HepG2 (cell line): Measurements from ENCODE around the gene NPB. TPM values are rescaled to one million over a fixed set of nuclear protein-coding genes. Genes with fewer than 3 reads are reported as not detected.

Source experiments
- AKNA ChIP-seq: sonication (generic); formaldehyde crosslinking; IDR thresholded peaks from 2 replicates; pipeline ENCODE4 v1.4.0; 2020; ENCODE audit warnings: missing genetic modification reagents, borderline replicate concordance
- DMAP1 ChIP-seq: IDR thresholded peaks from 2 replicates; pipeline ENCODE4 v1.6.1; 2016
- GPBP1L1 ChIP-seq: sonication (generic); formaldehyde crosslinking; IDR thresholded peaks from 2 replicates; pipeline ENCODE4 v1.5.0; 2020; ENCODE audit warnings: mild to moderate bottlenecking, missing genetic modification reagents
- KLF6 ChIP-seq: IDR thresholded peaks from 2 replicates; pipeline ENCODE4 v1.8.0; 2016; ENCODE audit warnings: missing biosample characterization, missing genetic modification reagents
- MYC ChIP-seq: sonication (generic); formaldehyde crosslinking; IDR thresholded peaks from 2 replicates; pipeline ENCODE4 v1.9.0; 2021; ENCODE audit warnings: missing genetic modification reagents, borderline replicate concordance
- NKX3-1 ChIP-seq: sonication (generic); formaldehyde crosslinking; IDR thresholded peaks from 2 replicates; pipeline ENCODE4 v1.5.0; 2020; ENCODE audit warnings: missing genetic modification reagents
- RELA ChIP-seq: sonication (generic); formaldehyde crosslinking; IDR thresholded peaks from 2 replicates; pipeline ENCODE4 v1.4.0; 2020; ENCODE audit warnings: missing genetic modification reagents
- SATB2 ChIP-seq: sonication (generic); formaldehyde crosslinking; IDR thresholded peaks from 2 replicates; pipeline ENCODE4 v1.5.0; 2020; ENCODE audit warnings: missing genetic modification reagents
- SMC3 ChIP-seq: IDR thresholded peaks from 2 replicates; pipeline ENCODE4 v1.6.1; 2011; ENCODE audit warnings: low read length, improper control_type of control experiment
- THAP8 ChIP-seq: sonication (generic); formaldehyde crosslinking; IDR thresholded peaks from 2 replicates; pipeline ENCODE4 v1.5.1; 2020; ENCODE audit warnings: missing genetic modification reagents, mild to moderate bottlenecking, borderline replicate concordance
- YEATS2 ChIP-seq: sonication (generic); formaldehyde crosslinking; IDR thresholded peaks from 2 replicates; pipeline ENCODE4 v1.4.0; 2020; ENCODE audit warnings: missing genetic modification reagents, borderline replicate concordance
- YEATS4 ChIP-seq: sonication (generic); formaldehyde crosslinking; IDR thresholded peaks from 2 replicates; pipeline ENCODE4 v1.4.0; 2020; ENCODE audit warnings: missing genetic modification reagents, borderline replicate concordance
- ZNF317 ChIP-seq: sonication (generic); formaldehyde crosslinking; IDR thresholded peaks from 2 replicates; pipeline ENCODE4 v1.5.0; 2020; ENCODE audit warnings: mild to moderate bottlenecking, missing genetic modification reagents
- ZNF431 ChIP-seq: sonication (generic); formaldehyde crosslinking; IDR thresholded peaks from 2 replicates; pipeline ENCODE4 v1.9.0; 2022; ENCODE audit warnings: missing genetic modification reagents, low read depth, mild to moderate bottlenecking, borderline replicate concordance
- polyA plus RNA-seq, 8 experiments: library from polyadenylated mRNA; depleted of rRNA in 3 of 8; stranded (reverse) in 7 of 8; unstranded in 1 of 8; fragments of >200 nt; fragmentation: Illumina TruSeq in 4 of 8; extraction: Trizol in 4 of 8; gene quantifications; 2 replicates each; pipeline versions ENCODE4 v1.2.1 to v1.2.3, GENCODE V29; 2011 to 2016; ENCODE audit warnings: low read depth in 4 of 8, missing spikeins in 1 of 8, mixed read lengths in 1 of 8; ENCODE audit not compliant: insufficient read depth in 1 of 8
- total RNA-seq, 5 experiments: library from RNA; depleted of rRNA; stranded (reverse); fragments of >200 nt; fragmentation: Illumina TruSeq; extraction: Trizol; gene quantifications; 2 replicates each; pipeline ENCODE4 v1.2.3, GENCODE V29; 2016; ENCODE audit warnings: low read depth in 1 of 5
- TF ChIP-seq, protein P1 (sequence below): sonication (generic); formaldehyde crosslinking; IDR thresholded peaks from 2 replicates; pipeline ENCODE4 v1.5.1; 2020; ENCODE audit warnings: mild to moderate bottlenecking, missing genetic modification reagents, moderate library complexity
- TF ChIP-seq, protein P2 (sequence below): sonication (generic); formaldehyde crosslinking; IDR thresholded peaks from 2 replicates; pipeline ENCODE4 v1.5.0; 2020; ENCODE audit warnings: missing genetic modification reagents
- TF ChIP-seq, protein P3 (sequence below): sonication (generic); formaldehyde crosslinking; IDR thresholded peaks from 2 replicates; pipeline ENCODE4 v1.4.0; 2020; ENCODE audit warnings: missing genetic modification reagents

Gene NPB
- total and polyA plus RNA-seq, 2 of the 13 experiments (the other 11 are each of a cell fraction or from before 2014, with no cell fraction given), result 0.11 to 0.93 TPM

DNA sequence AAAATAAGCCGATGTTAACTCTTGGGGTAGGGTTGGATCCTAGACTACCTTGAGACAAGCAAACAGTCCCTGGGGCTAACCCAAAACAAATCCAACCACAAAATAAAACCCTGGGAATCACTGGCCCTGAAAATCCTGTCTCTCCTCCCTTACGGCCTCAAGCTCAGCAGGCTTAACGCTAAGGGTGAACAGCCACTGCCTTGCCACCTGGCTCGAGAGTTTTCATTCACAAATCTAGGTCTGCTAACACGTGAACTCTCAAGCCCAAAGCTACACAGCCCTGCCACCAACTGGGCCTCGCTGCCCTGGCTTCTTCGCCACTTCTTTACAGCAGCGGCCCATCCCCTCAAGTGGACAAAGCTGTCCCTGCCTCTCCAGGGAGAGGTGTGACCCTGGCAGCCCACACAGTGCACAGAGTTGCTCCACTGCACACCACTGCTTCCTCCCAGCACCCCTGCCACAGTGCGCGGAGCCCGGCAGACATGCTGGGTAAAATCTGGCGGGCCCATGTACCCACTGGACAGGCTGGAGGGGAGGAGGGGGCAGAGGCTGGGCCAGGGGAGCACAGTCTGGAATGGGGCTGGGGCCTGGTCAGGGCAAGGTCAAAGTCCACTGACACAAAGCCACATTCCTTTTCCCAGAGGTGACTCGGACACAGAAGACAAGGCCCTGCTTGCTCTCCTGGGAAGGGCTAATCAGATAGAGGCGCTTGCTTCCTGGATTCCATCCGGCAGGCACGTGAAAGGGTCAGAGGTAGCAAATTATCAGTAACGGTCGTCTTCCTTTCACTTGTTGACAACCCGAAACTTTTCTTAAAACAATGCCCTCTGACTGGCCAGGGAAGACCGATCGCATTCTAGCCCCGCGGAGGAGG, 8.2 kb downstream of the NPB start (continued):
- no peak for TF ChIP-seq THAP8 (CRISPR knock-in tag)
- TF ChIP-seq SMC3, result no peak; the same call in 1 of the 2 replicates
- TF ChIP-seq, protein P1, sequence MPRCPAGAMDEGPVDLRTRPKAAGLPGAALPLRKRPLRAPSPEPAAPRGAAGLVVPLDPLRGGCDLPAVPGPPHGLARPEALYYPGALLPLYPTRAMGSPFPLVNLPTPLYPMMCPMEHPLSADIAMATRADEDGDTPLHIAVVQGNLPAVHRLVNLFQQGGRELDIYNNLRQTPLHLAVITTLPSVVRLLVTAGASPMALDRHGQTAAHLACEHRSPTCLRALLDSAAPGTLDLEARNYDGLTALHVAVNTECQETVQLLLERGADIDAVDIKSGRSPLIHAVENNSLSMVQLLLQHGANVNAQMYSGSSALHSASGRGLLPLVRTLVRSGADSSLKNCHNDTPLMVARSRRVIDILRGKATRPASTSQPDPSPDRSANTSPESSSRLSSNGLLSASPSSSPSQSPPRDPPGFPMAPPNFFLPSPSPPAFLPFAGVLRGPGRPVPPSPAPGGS (CRISPR knock-in tag), result peak; percentile 73; the same call in 1 of the 2 replicates
- TF ChIP-seq, protein P2, sequence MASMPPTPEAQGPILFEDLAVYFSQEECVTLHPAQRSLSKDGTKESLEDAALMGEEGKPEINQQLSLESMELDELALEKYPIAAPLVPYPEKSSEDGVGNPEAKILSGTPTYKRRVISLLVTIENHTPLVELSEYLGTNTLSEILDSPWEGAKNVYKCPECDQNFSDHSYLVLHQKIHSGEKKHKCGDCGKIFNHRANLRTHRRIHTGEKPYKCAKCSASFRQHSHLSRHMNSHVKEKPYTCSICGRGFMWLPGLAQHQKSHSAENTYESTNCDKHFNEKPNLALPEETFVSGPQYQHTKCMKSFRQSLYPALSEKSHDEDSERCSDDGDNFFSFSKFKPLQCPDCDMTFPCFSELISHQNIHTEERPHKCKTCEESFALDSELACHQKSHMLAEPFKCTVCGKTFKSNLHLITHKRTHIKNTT (CRISPR knock-in tag), result no peak
- peak; percentile 92 for TF ChIP-seq SATB2 (CRISPR knock-in tag)
- TF ChIP-seq YEATS4, result peak; percentile 96
- no peak for TF ChIP-seq RELA
- peak; percentile 82 for TF ChIP-seq MYC (CRISPR knock-in tag)
- peak; percentile 95 for TF ChIP-seq DMAP1 (CRISPR knock-in tag)
- TF ChIP-seq YEATS2 (CRISPR knock-in tag), result peak; percentile 75
- TF ChIP-seq GPBP1L1 (CRISPR knock-in tag), result no peak
- peak; percentile 59; the same call in 1 of the 2 replicates for TF ChIP-seq KLF6 (CRISPR knock-in tag)
- no peak for TF ChIP-seq ZNF431 (CRISPR knock-in tag)
- TF ChIP-seq ZNF317 (CRISPR knock-in tag), result peak; percentile 89
- TF ChIP-seq, protein P3, sequence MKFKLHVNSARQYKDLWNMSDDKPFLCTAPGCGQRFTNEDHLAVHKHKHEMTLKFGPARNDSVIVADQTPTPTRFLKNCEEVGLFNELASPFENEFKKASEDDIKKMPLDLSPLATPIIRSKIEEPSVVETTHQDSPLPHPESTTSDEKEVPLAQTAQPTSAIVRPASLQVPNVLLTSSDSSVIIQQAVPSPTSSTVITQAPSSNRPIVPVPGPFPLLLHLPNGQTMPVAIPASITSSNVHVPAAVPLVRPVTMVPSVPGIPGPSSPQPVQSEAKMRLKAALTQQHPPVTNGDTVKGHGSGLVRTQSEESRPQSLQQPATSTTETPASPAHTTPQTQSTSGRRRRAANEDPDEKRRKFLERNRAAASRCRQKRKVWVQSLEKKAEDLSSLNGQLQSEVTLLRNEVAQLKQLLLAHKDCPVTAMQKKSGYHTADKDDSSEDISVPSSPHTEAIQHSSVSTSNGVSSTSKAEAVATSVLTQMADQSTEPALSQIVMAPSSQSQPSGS (CRISPR knock-in tag), result peak; percentile 44; the same call in 1 of the 2 replicates
- no peak for TF ChIP-seq AKNA
- TF ChIP-seq NKX3-1 (CRISPR knock-in tag), result peak; percentile 72; the same call in 1 of the 2 replicates
